BJ (cell line): Measurements from ENCODE around the gene ITGB2. TPM values are rescaled to one million over a fixed set of nuclear protein-coding genes. Genes with fewer than 3 reads are reported as not detected.

Experiments used
- CTCF ChIA-PET: fragments of 350-600 bp; formaldehyde crosslinking; extraction: SDS; loops from one replicate; lab custom pipeline; 2021; ENCODE audit warnings: antibody characterized with exemption, inconsistent platforms; lab: Yijun Ruan, JAX
- POLR2A ChIA-PET: fragments of 300-600 bp; sonication (Branson Sonifier 250); formaldehyde crosslinking; extraction: SDS; loops from one replicate; lab custom pipeline; 2021; ENCODE audit warnings: antibody characterized with exemption; lab: Charles Lee
- DNase-seq: peaks from one replicate; pipeline ENCODE4 v3.0.0-alpha.2; 2011; ENCODE audit warnings: low read depth
- H3K27me3 ChIP-seq: 2 replicates; pipeline ENCODE4 v1.6.0; 2011; ENCODE audit warnings: low read length; ENCODE audit not compliant: control insufficient read depth, insufficient read depth
- H3K36me3 ChIP-seq: 2 replicates; pipeline ENCODE4 v1.5.1; 2011; ENCODE audit warnings: low read length; ENCODE audit not compliant: control insufficient read depth, insufficient read depth
- H3K4me3 ChIP-seq: 2 replicates; pipeline ENCODE4 v1.5.1; 2011; ENCODE audit warnings: low read depth, mild to moderate bottlenecking, control low read depth, low read length
- CTCF ChIP-seq: IDR thresholded peaks from 2 replicates; pipeline ENCODE4 v1.5.1; 2011; ENCODE audit warnings: low read depth, mild to moderate bottlenecking, control low read depth, inconsistent platforms, low read length, moderate library complexity; ENCODE audit not compliant: insufficient read depth
- polyA plus RNA-seq: library from polyadenylated mRNA; depleted of rRNA; stranded (reverse); fragments of >200 nt; gene quantifications from 2 replicates; pipeline ENCODE4 v1.2.3, GENCODE V29; 2011

ITGB2 gene
- polyA plus RNA-seq, 1 experiment, result not detected

- no peaks in the 10 kb centered on the region for H3K36me3 ChIP-seq
- POLR2A ChIA-PET, result no interaction called here
Measured at GRCh38 chr21:44925378-44925755, 4.7 kb upstream of the ITGB2 start.

GRCh38 chr21:44924606-44925377, 4.1 kb upstream of the ITGB2 start:
- CTCF ChIA-PET, result interaction anchor here (0.6 kb wide), 1 partner anchor 393 kb away, joined by 3 read pairs; no protein-coding TSS in a partner anchor

More at GRCh38 chr21:44925378-44925755, 4.7 kb upstream of the ITGB2 start:
- no peak for TF ChIP-seq CTCF
- DNase-seq, result no peak
- Histone ChIP-seq H3K4me3 (no peak overlapping the region), H3K27me3 (peaks cover 24% of the 10 kb centered on the region)
- CTCF ChIA-PET, result no interaction called here

GRCh38 chr21:44923480-44924084, 2.9 kb upstream of the ITGB2 start:
- TF ChIP-seq CTCF, result no peak
- CTCF ChIA-PET, result no interaction called here
- POLR2A ChIA-PET, result no interaction called here
- Histone ChIP-seq H3K4me3 (no peak overlapping the region), H3K27me3 (peaks cover 28% of the 10 kb centered on the region), H3K36me3 (no peaks in the 10 kb centered on the region)
- DNase-seq, result no peak

More at GRCh38 chr21:44924606-44925377, 4.1 kb upstream of the ITGB2 start:
- no peaks in the 10 kb centered on the region for H3K36me3 ChIP-seq
- DNase-seq, result no peak
- no peak overlapping the region for H3K4me3 ChIP-seq
- POLR2A ChIA-PET, result no interaction called here
- no peak for TF ChIP-seq CTCF
- peaks cover 25% of the 10 kb centered on the region for H3K27me3 ChIP-seq

- ChIA-PET CTCF (no interaction called here), POLR2A (no interaction called here)
- H3K4me3 ChIP-seq, result no peak overlapping the region
- H3K36me3 ChIP-seq, result no peaks in the 10 kb centered on the region
- H3K27me3 ChIP-seq, result peaks cover 35% of the 10 kb centered on the region
- no peak for DNase-seq
- no peak for TF ChIP-seq CTCF
Measured at GRCh38 chr21:44921928-44922327, 1.2 kb upstream of the ITGB2 start.

- DNase-seq, result no peak
- H3K4me3 ChIP-seq, result no peak overlapping the region
- no peaks in the 10 kb centered on the region for H3K36me3 ChIP-seq
- ChIA-PET POLR2A (interaction anchor here (0.6 kb wide), 1 partner anchor 38 kb away, joined by 5 read pairs; no protein-coding TSS in a partner anchor), CTCF (interaction anchor here (1.1 to 2.2 kb wide), 2 partner anchors 12 to 26 kb away, joined by 4 to 5 read pairs; no protein-coding TSS in a partner anchor)
- TF ChIP-seq CTCF, result no peak
- peaks cover 34% of the 10 kb centered on the region for H3K27me3 ChIP-seq
Measured at GRCh38 chr21:44919913-44920693, 596 bp downstream of the ITGB2 start.
